HCEC 1CT (cell line): Measurements from ENCODE around the gene SSH2.
A peak's percentile ranks its signal among the peaks of the same experiment; 100 is the strongest.
"Not testable (repeated sequence)": the region's sequence is repeated elsewhere in the genome, so short reads cannot be mapped to it uniquely, and the experiment has no call there.

Experiments used
- DNase-seq: peaks from one replicate; pipeline ENCODE4 v3.0.0-alpha.2; 2017

The SSH2 gene, protein sequence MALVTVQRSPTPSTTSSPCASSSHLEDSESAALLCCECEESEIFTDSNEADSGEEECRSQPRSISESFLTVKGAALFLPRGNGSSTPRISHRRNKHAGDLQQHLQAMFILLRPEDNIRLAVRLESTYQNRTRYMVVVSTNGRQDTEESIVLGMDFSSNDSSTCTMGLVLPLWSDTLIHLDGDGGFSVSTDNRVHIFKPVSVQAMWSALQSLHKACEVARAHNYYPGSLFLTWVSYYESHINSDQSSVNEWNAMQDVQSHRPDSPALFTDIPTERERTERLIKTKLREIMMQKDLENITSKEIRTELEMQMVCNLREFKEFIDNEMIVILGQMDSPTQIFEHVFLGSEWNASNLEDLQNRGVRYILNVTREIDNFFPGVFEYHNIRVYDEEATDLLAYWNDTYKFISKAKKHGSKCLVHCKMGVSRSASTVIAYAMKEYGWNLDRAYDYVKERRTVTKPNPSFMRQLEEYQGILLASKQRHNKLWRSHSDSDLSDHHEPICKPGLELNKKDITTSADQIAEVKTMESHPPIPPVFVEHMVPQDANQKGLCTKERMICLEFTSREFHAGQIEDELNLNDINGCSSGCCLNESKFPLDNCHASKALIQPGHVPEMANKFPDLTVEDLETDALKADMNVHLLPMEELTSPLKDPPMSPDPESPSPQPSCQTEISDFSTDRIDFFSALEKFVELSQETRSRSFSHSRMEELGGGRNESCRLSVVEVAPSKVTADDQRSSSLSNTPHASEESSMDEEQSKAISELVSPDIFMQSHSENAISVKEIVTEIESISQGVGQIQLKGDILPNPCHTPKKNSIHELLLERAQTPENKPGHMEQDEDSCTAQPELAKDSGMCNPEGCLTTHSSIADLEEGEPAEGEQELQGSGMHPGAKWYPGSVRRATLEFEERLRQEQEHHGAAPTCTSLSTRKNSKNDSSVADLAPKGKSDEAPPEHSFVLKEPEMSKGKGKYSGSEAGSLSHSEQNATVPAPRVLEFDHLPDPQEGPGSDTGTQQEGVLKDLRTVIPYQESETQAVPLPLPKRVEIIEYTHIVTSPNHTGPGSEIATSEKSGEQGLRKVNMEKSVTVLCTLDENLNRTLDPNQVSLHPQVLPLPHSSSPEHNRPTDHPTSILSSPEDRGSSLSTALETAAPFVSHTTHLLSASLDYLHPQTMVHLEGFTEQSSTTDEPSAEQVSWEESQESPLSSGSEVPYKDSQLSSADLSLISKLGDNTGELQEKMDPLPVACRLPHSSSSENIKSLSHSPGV (N-terminal part only)

DNA sequence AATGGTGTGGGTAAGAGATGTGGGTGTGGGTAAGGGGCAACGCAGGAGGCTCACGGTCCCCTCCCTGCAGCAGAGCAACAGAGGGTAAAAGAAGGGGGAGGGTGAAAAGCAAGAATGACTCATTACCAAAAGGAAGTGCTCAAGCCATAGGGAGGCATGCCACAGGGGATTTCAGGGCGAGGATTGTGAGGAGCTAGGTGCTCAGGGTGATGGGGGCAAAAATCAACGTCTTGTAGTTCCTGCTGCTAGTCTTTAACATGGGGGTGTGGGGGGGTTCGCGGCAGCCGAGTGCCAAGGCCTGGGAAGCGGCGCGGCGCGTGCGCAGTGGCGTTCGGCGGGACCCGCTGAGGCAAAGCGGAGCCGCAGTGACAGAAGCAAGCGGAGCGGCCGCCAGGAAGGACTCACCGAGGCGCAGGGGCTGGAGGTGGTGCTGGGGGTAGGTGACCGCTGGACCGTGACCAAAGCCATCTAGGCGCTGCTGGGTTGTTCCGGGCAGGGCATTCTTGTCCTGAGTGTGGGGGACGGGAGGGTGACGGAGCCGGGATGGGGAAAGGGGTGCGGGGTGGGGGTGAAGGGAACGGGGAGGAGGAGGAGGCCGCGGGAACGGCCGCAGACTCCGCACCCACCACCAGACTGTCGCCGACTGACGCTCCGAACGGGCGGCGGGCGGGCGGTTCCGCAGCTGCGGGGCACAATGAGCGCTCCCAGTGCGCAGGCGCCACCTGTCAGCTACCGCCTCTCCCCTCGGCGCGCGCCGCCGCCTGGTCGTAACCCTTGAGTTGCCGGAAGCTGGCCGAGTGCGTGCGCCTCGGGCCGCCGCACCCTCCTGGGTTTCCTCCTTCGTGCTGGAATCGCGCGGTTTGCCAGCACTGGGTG lies at the start of gene SSH2:
Gene SSH2, minus strand, starts transcription at position 696 of the 876 bp plus-strand sequence. Its CDS starts 228 bp downstream, at position 468.
- DNase-seq: peak; percentile 87

DNA sequence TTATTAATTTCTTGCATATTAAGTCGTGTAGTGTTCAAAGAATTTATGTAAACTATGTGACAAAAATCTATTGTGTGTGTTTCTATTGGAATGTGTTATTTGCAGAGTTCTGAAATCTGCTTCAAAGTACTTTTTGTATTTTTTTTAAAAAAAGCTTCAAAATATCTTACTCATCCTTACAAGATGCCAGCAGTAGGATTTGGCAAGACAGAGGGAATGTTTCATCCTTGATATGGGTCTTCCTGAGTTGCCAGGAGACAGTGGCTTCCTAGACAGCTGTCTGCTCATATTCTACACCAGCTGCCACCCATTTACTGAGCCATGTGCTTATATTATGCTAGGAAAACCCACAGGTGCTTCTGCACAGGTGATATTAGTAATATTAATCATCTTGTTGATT lies 47.8 kb upstream of the SSH2 start:
- DNase-seq: peak; percentile 23

DNA sequence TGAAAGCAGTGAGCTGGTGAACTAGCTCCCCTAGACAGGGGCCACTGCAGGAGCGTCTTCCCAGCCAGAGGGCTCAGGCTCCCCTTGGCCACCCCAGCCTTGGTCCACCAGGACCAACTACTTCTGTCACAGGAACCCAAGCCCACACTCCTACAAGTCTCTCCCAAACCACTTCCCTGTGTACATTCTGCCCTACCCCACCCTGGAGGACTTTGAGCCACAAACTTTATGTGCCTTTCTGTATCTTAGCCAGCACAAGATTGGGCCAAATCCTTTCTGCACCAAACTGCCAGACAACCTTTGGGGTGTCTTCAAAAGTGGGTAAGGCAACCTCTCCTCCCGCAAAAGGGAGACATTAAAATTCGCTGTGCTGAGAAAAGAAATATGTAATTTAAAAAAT lies 43.0 kb upstream of the SSH2 start:
- DNase-seq: no peak

DNA sequence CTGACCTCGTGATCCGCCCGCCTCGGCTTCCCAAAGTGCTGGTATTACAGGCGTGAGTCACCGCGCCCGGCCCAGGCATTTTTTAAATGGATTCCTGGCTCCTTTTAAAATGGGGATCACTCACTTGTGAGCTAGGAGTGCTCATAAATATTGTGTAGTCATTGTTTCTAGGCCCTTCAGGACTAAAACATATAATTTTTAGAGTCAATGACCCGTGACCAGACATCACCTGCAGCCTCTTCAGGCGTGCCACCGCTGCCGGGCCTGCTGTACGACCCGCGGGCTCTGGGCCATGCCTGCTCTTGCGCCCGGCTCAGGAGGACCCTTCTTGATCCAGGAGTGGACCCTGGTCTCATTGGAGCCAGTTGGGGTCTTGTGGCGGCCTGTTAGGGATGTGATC lies 42.2 kb upstream of the SSH2 start:
- no peak for DNase-seq

DNA sequence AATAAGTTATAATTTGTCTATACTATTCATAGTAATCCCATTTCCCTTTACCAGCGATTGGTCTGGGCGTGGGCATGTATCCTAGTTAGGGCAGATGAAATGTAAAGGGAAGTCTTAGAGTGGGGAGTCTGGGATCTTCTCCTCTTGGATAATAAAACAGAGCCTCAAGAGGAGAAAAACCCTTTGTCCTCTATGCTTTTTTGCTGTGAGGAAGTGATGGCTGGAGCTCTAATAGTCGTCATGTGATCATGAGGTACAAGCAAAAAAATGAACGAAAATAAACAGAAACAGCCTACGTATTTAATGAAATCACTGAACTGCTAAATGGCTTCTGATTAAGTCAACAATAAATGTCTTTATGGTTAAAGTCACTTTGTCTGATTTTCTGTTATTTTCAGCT lies 38.2 kb upstream of the SSH2 start:
- DNase-seq: no peak

DNA sequence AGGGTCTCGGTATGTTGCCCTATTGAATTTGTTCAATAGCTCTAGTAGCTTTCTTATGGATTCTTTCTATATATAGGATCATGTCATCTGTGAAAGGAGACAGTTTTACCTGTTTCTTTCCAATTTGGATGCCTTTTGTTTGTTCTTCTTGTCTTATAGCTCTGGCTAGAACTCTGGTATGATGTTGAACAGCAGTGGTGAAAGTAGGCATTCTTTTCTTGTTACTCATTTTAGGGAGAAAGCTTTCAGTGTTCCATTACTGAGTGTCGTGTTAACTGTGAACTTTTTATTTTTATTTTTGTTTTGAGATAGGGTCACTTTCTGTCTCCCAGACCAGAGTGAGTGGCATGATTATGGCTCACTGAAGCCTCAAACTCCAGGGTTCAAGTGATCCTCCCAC lies 32.6 kb upstream of the SSH2 start:
- DNase-seq: peak; percentile 7

DNA sequence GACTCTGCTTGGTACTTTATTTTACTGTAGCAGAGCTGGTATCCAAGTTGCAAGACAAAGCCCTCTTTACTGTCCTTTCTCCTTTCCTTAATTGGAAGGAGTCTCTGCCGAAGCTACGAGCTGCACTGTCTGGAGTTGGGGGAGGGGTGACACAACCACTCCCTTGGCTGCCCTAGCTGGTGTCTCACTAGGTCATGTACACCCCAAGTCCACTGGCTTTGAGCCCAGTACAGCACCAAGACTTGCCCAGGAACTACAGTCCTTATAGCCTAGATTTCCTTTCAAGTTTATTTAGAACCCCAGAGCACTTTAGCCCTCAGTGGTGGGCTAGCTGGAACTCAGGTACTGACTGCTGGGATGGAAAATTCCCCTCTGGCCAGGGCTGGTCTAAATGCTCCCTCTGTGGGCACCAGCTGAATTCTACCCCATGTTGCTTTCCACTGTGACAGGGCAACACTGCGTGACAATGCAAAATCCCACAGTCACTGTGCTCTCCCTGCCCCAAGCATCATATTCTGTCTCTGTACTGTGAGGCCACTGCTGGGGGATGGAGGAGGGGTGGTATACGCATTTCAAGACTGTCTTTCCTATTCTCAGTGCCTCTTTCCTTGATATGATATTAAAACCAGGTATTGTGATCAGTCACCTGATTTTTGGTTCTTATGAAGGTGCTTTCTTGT lies 29.8 kb upstream of the SSH2 start:
- DNase-seq: no peak

DNA sequence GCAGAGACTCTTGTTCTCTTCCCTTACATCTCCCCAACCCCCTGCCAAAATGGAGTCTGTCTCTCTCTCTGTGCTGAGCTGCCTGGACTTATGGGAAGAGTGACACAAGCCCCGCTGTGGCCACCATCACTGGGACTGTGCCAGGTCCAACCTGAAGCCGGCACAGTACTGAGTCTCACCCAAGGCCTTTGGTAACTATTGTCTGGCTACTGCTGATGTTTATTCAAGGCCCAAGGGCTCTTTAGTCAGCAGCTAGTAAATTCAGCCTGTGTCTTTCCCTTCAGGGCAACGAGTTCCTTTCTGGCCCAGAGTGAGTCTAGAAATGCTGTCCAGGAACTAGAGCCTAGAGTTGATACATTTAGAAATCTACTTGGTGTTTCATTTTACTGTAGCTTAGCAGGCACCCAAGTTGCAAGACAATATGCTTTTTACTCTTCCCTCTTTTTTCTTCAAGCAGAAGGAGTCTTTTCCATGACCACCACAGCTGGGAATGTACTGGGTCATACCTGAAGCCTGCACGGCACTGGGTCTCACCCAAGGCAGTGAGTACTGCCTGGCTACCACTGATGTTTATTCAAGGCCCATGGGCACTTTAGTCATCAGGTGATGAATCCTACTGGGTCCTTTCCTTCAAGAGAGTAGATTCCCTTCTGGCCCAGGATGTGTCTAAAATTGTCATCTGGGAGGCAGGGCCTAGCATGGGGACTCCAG lies 29.1 kb upstream of the SSH2 start:
- DNase-seq: no peak

DNA sequence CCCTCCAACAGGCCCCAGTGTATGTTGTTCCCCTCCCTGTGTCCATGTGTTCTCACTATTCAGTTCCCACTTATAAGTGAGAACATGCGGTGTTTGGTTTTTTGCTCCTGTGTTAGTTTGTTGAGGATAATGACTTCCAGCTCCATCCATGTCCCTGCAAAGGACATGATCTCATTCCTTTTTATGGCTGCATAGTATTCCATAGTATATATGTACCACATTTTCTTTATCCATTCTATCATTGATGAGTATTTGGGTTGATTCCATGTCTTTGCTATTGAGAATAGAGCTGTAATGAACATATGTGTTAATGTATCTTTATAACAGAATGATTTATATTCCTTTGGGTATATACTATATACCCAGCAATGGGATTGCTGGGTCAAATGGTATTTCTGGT lies 27.5 kb upstream of the SSH2 start:
- not testable (repeated sequence) for DNase-seq

DNA sequence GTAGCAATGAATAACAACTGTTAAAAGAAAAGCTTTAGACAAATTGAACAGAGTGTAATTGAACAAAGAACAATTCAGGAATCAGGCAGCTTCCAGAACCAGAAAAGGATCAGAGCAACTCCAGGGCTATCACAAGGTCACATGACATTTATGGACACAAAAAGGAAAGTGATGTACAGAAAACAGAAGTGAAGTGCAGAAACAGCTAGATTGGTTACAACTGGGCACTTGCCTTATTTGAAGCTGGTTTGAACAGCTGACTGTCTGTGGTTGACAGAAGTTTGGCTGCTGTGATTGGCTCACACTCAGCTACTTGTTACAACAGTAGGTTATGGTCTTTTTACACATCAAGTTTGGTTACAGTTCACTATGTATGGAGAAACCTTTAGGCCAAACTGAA lies 26.2 kb upstream of the SSH2 start:
- no peak for DNase-seq

DNA sequence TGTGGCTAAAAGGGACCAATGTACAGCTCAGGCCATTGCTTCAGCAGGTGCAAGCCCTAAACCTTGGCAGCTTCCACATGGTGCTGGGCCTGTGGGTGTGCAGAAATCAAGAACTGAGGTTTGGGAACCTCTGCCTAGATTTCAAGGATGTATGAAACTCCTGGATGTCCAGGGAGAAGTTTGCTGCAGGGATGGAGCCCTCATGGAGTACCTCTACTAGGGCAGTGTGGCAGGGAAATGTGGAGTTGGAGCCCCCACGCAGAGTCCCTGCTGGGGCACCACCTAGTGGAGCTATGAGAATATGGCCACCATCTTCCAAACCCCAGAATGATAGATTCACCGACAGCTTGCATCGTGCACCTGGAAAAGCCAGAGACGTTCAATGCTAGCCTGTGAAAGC lies 24.4 kb upstream of the SSH2 start:
- no peak for DNase-seq

DNA sequence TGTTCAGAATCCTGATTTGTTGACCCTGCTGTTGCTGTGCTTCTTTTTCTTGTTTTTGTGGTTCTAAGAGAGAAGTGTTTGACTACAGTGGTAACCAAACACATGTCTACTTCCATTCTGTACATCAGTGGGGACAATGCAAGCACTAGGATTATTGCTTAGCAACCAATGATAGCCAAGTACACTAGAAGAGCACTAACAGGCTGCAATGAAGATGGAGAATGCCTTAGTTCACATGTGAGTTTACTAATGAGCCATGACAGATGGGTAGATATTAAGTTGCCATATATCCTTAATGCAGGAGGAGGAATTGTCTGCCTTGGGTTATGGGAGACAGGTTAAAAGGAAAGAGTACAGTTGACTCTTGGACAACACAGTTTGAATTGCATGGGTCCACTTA lies 19.7 kb upstream of the SSH2 start:
- no peak for DNase-seq

DNA sequence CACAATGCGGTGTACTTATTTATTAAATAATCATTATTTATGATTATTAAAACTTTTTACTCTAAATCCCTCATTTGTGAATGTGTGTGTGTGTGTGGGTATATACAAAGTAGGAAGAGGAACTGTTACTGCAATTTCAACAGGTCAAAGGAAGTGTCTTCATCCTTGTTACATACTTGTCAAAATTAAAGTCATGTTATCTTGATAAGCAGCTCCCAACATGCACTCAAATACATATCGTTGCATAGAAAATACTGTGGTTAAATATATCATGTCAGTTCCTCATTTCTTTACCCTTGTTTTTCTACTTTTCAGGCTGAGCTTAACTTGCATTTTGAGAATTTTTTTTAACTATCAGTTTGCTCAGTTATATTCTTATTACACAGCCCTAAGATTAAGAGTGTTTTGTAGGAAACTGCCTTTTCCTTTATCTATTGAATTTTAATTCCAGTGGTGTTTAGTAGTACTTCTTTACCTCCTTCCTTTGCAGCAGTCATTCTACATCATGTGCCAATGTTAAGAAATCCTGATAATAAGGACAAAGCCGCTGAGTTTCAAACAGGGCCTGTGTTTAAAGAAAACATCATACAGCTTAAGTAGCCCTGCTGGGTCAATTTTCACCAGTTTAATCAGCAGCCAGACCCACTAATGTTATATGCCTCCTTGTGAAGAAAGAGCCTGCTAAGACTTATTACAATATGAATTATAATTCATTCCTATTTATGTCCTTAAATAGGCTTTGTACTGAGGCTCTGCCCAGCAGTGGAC lies 18.6 kb upstream of the SSH2 start:
- DNase-seq: no peak

DNA sequence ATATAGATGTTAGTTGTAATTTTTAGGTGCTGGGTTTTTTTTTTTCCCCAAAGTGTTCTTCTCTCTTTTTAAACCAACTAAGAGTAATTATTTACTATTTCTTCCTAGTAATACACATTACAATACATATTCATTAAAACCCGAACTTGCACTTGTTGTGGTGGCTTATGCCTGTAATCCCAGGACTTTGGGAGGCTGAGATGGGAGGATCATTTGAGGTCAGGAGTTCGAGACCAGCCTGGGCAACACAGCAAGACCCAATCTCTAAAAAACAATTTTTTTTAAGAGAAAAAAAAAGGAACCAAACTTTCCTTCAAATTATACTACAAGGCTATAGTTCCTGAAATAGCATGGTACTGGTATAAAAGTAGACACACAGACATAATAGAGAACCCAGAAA lies 15.3 kb upstream of the SSH2 start:
- no peak for DNase-seq

DNA sequence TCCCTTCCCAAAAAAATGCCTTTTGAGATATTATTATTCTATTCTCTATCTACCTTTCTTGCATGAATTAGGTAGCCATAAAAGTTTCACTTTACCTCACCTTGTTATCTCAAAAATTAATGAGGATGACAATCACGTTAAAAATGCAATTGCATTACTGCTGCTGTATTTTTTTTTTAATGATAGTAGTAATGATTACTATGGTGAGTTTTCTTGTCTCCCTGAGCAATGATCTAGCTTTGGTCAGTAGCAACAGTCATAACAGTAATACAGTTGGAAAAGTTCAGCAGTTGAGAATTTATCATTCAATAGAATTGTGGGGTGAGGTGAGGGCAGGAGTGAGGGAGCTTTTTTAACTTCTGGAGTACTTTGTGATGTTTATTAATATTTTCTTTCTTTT lies 11.3 kb upstream of the SSH2 start, which contains the start of gene EFCAB5:
Gene EFCAB5, plus strand, starts transcription at position 301 of the 400 bp plus-strand sequence. CDS start 163 bp downstream, outside the sequence.
- DNase-seq: no peak

DNA sequence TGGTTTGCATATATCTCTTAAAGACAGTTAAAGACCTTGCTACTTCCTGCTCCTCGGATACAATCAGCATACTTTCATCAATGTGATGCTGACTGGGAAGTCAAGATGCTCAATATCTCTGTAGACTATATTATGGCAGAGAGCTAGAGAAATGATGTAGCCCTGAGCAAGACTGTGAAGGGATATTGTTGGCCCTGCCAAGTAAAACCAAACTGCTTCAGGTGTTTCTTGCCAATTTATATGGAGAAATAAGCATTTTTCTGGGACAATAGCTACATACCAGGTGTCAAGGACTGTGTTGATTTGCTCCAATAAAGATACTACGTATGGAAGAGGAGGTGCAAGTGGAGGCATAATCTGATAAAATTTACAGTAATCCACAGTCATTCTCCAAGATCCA lies 6.7 kb upstream of the SSH2 start:
- DNase-seq: no peak

DNA sequence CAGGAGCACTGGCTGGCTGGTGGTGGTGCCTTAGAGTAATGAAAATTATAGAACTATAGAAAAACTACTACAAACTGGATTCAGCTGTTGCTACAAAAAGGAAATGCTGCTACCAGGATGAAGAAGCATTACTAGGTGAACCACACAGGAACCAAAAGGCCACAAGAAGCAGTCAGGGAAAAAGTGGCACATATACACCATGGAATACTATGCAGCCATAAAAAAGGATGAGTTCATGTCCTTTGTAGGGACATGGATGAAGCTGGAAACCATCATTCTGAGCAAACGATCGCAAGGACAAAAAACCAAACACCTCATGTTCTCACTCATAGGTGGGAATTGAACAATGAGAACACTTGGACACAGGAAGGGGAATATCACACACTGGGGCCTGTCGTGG lies 5.9 kb upstream of the SSH2 start:
- not testable (repeated sequence) for DNase-seq

DNA sequence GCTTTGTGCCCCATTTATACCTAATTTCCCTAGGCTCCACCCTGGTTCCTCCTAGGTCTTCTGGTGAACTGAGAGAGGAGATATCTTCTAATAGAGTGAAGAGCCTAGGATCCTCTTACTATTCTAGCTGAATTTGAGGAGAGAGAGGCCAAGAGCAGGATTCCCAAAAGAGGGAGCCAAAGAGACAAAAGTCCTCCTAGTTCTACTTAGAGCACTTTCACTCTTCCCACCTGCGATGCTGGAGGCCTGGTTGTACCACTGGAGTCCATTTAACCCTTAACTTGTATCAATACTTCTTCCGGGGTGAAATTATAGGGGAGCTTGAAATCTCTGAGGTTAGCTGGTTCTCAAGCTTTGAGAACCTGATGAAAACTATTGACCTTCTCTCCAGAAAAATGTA lies 3.4 kb upstream of the SSH2 start:
- peak; percentile 34 for DNase-seq

DNA sequence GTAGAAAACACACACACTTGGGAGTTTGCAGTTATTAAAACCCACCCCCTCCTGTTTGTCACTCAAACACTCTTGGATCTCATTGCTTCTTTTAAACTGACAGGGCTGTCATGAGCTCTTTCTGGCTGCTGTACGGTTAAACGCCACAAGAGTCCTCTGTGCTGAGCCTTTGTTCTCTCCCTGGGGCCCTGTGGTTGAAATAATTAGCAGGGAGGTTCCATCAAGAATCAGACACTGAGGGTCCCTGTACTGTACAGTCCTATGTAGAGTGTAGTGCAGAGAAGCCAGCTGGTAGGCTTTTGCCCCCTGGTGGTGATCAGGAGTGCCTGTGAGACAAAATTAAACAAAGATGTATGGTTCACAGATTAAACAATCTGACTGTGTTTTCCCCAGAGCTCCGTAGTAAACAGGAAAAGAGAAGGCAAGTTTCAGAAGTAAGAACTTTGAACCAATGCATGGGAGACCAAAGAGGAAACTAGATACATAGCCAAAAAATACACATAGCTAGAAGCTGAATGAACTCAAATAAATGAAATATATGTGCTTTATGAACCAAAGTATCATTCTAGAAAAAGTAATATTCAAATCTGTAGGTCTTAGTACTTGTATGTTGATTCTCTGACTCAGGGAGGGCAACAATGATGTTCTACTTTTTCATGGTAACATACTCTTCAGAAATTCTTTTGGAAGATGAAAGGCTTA lies 1.4 kb upstream of the SSH2 start:
- DNase-seq: peak; percentile 81
